ENCODE data around the gene PRX.

The PRX gene

GRCh38 chr19:40388481-40388880 lies 24.7 kb downstream of the PRX start:
- H3K79me2 ChIP-seq (ENCODE audit: insufficient read depth, low read length) = no peaks in the 10 kb centered on the region
- no peak overlapping the region for H3K4me2 ChIP-seq (ENCODE audit: low read depth, low read length, poor library complexity, severe bottlenecking)
- H3K4me1 ChIP-seq (ENCODE audit: insufficient read depth, low read length, poor library complexity, severe bottlenecking) = no peaks in the 10 kb centered on the region
- no peaks in the 10 kb centered on the region for H4K20me1 ChIP-seq (ENCODE audit: insufficient read depth, low read length, poor library complexity, severe bottlenecking)
- H3F3A ChIP-seq (ENCODE audit: low read depth) = no peaks in the 10 kb centered on the region
- TF ChIP-seq EZH2phosphoT487 (IDR thresholded peaks at IDR 0.05; ENCODE audit: borderline replicate concordance) (no peak), CTCF (conservative IDR thresholded peaks at IDR 0.05; ENCODE audit: low read length) (no peak)
- H3K9me2 ChIP-seq (replicated peaks; ENCODE audit: low read depth, low read length) = no peaks in the 10 kb centered on the region
- no peaks in the 10 kb centered on the region for H3K9me3 ChIP-seq (ENCODE audit: insufficient read depth, low read depth, low read length)
- H2AFZ ChIP-seq (ENCODE audit: low read length) = no peak overlapping the region
- H3K9ac ChIP-seq (ENCODE audit: low read depth, low read length, poor library complexity, severe bottlenecking) = no peak overlapping the region
- no peaks in the 10 kb centered on the region for H3K36me3 ChIP-seq (ENCODE audit: insufficient read depth, low read length)
- H3K4me3 ChIP-seq (ENCODE audit: low read length, poor library complexity, severe bottlenecking) = no peak overlapping the region
- no peaks in the 10 kb centered on the region for H3K27me3 ChIP-seq (ENCODE audit: insufficient read depth, low read length, poor library complexity, severe bottlenecking)

- H3K4me2 ChIP-seq (ENCODE audit: low read depth, low read length, poor library complexity, severe bottlenecking) = no peak overlapping the region
- no peaks in the 10 kb centered on the region for H3K9me2 ChIP-seq (replicated peaks; ENCODE audit: low read depth, low read length)
- no peak for TF ChIP-seq CTCF (conservative IDR thresholded peaks at IDR 0.05; ENCODE audit: low read length)
- TF ChIP-seq EZH2phosphoT487 (IDR thresholded peaks at IDR 0.05; ENCODE audit: borderline replicate concordance) = no peak
- H3K9ac ChIP-seq (ENCODE audit: low read depth, low read length, poor library complexity, severe bottlenecking) = no peak overlapping the region
- H3K4me3 ChIP-seq (ENCODE audit: low read length, poor library complexity, severe bottlenecking) = no peak overlapping the region
- H4K20me1 ChIP-seq (ENCODE audit: insufficient read depth, low read length, poor library complexity, severe bottlenecking) = no peaks in the 10 kb centered on the region
- H3K9me3 ChIP-seq (ENCODE audit: insufficient read depth, low read depth, low read length) = no peaks in the 10 kb centered on the region
- H3K27me3 ChIP-seq (ENCODE audit: insufficient read depth, low read length, poor library complexity, severe bottlenecking) = no peaks in the 10 kb centered on the region
- H3K36me3 ChIP-seq (ENCODE audit: insufficient read depth, low read length) = no peaks in the 10 kb centered on the region
- H3K79me2 ChIP-seq (ENCODE audit: insufficient read depth, low read length) = no peaks in the 10 kb centered on the region
- H2AFZ ChIP-seq (ENCODE audit: low read length) = no peak overlapping the region
- H3K4me1 ChIP-seq (ENCODE audit: insufficient read depth, low read length, poor library complexity, severe bottlenecking) = no peaks in the 10 kb centered on the region
- H3F3A ChIP-seq (ENCODE audit: low read depth) = no peaks in the 10 kb centered on the region
Observed at GRCh38 chr19:40387155-40387554, 26.0 kb downstream of the PRX start.

- H2AFZ ChIP-seq (ENCODE audit: low read length) = no peak overlapping the region
- no peaks in the 10 kb centered on the region for H4K20me1 ChIP-seq (ENCODE audit: insufficient read depth, low read length, poor library complexity, severe bottlenecking)
- no peaks in the 10 kb centered on the region for H3F3A ChIP-seq (ENCODE audit: low read depth)
- no peaks in the 10 kb centered on the region for H3K36me3 ChIP-seq (ENCODE audit: insufficient read depth, low read length)
- no peak overlapping the region for H3K9ac ChIP-seq (ENCODE audit: low read depth, low read length, poor library complexity, severe bottlenecking)
- no peak overlapping the region for H3K4me2 ChIP-seq (ENCODE audit: low read depth, low read length, poor library complexity, severe bottlenecking)
- no peaks in the 10 kb centered on the region for H3K9me3 ChIP-seq (ENCODE audit: insufficient read depth, low read depth, low read length)
- H3K4me1 ChIP-seq (ENCODE audit: insufficient read depth, low read length, poor library complexity, severe bottlenecking) = no peaks in the 10 kb centered on the region
- no peaks in the 10 kb centered on the region for H3K9me2 ChIP-seq (replicated peaks; ENCODE audit: low read depth, low read length)
- H3K27me3 ChIP-seq (ENCODE audit: insufficient read depth, low read length, poor library complexity, severe bottlenecking) = no peaks in the 10 kb centered on the region
- no peak overlapping the region for H3K4me3 ChIP-seq (ENCODE audit: low read length, poor library complexity, severe bottlenecking)
- no peak for TF ChIP-seq CTCF (conservative IDR thresholded peaks at IDR 0.05; ENCODE audit: low read length)
- H3K79me2 ChIP-seq (ENCODE audit: insufficient read depth, low read length) = no peaks in the 10 kb centered on the region
Observed at GRCh38 chr19:40383668-40384248, 29.4 kb downstream of the PRX start.

Data from Loucy (cell line).